Measurements from ENCODE around the gene PDXP.

The PDXP gene

DNA sequence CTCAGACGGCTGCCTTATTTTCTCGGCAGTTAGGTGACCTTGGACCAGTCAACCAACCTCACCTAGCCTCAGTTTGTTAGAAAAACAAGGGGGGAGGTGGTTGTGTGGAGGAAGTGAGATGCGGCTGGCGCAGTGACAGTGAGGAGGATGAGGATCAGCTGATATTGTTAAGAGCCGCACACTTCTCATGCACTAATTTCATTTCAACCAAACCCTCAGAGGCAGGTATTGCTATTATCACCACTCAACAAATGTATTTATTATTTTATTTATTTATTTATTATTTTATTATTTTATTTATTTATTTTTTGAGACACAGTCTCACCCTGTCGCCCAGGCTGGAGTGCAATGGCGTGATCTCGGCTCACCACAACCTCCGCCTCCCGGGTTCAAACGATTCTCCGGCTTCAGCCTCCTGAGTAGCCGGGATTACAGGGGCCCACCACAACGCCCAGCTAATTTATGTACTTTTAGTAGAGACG lies 19.0 kb downstream of the PDXP start:
- WGBS = 74% methylated on average over 12 of the region's 15 CpGs
- Histone ChIP-seq H3K36me3 (ENCODE audit: insufficient read depth, low read length) (no peaks in the 10 kb centered on the region), H3K4me1 (ENCODE audit: insufficient read depth, low read length) (peaks cover 5% of the 10 kb centered on the region), H3K4me3 (ENCODE audit: low read length) (peak overlapping the region; percentile 59), H3K9ac (ENCODE audit: low read depth, low read length) (no peak overlapping the region), H3K9me3 (ENCODE audit: insufficient read depth, low read depth, low read length) (no peaks in the 10 kb centered on the region), H3K27me3 (ENCODE audit: insufficient read depth, low read length) (no peaks in the 10 kb centered on the region), H3K27ac (ENCODE audit: low read depth, low read length) (0 out of 2 replicates have a peak overlapping the region, but pooled peaks have one; percentile 39)

- no peak overlapping the region for H3K4me3 ChIP-seq (ENCODE audit: low read length)
Measured at GRCh38 chr22:37678372-37678771, 19.8 kb downstream of the PDXP start.

DNA sequence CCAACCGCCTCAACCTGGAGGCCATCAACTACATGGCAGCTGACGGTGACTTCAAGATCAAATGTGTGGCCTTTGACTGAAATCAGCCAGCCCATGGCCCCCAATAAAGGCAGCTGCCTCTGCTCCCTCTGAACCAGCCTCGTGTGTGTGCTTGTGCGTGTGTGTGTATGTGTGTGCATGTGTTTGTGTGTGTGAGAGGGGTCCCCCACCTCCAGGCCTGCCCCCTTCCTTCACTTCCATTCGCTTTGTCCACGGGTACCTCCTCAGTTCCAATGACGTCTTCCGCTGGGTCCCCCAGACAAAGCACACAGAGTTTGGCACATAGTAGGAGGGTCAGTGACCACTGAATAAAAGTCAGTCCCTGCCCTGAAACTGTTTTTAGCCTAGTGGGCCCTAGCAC lies 21.1 kb downstream of the PDXP start:
- H3K27ac ChIP-seq (ENCODE audit: low read depth, low read length) = no peak overlapping the region
- no peaks in the 10 kb centered on the region for H3K36me3 ChIP-seq (ENCODE audit: insufficient read depth, low read length)
- no peak overlapping the region for H3K9ac ChIP-seq (ENCODE audit: low read depth, low read length)
- peaks cover 5% of the 10 kb centered on the region for H3K4me1 ChIP-seq (ENCODE audit: insufficient read depth, low read length)
- H3K27me3 ChIP-seq (ENCODE audit: insufficient read depth, low read length) = no peaks in the 10 kb centered on the region
- H3K4me3 ChIP-seq (ENCODE audit: low read length) = no peak overlapping the region
- no peaks in the 10 kb centered on the region for H3K9me3 ChIP-seq (ENCODE audit: insufficient read depth, low read depth, low read length)
- 87% methylated on average over 8 of the region's 8 CpGs for WGBS

More at GRCh38 chr22:37678372-37678771, 19.8 kb downstream of the PDXP start:
- Histone ChIP-seq H3K4me1 (ENCODE audit: insufficient read depth, low read length) (peaks cover 5% of the 10 kb centered on the region), H3K9ac (ENCODE audit: low read depth, low read length) (no peak overlapping the region), H3K27me3 (ENCODE audit: insufficient read depth, low read length) (no peaks in the 10 kb centered on the region), H3K9me3 (ENCODE audit: insufficient read depth, low read depth, low read length) (no peaks in the 10 kb centered on the region), H3K27ac (ENCODE audit: low read depth, low read length) (no peak overlapping the region), H3K36me3 (ENCODE audit: insufficient read depth, low read length) (no peaks in the 10 kb centered on the region)
- WGBS = 80% methylated on average over 18 of the region's 18 CpGs

DNA sequence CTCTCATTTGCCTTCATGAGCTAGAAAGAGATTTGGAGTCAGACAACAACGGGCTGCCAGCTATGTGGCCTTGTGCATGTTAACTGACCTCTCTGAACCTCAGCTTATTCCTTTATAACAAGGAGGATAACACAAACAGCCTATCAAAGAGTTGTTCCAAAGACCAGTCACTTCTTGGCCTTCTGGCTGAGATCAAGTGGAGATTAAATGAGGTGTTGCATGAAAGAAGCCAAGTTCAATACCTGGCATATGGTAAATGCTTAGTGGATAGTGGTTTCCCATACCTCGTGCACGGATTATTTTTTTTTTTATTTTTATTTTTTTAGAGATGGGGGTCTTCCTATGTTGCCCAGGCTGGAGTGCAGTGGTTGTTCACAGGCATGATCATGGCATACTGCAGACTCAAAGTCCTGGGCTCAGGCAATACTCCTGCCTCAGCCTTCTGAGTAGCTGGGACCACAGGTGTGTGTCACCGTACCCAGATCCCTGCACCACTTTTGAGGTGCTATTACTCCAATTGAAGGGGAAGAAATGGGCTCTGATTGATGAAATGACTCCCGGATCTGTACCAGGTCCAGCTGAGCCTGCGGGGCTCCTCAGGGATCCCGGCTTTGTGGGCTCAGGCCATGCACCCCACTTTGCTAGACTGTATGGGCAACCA lies 21.8 kb downstream of the PDXP start:
- no peaks in the 10 kb centered on the region for H3K36me3 ChIP-seq (ENCODE audit: insufficient read depth, low read length)
- H3K4me1 ChIP-seq (ENCODE audit: insufficient read depth, low read length) = no peaks in the 10 kb centered on the region; the same call in 1 of the 2 replicates
- WGBS = 92% methylated on average over 7 of the region's 7 CpGs

DNA sequence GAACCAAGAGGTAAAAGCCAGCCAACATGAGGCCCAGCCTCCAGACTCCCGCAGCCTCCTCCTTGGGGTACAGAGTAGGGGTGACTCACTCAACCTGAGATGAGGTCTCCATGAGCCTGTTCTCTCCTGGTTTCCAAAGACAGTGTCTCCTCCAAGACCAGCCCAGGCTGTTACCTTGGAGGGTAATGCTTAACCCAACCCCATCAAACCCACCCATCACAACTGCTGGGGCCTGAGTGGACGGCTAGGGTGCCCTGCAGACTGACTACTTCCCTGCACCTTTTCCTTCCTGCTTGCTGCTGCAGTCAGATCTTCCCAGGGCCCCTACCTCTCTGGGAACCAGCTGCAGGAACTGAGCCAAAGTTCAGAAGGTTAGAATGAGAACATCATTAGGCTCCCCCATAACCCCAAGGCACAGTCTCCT lies 22.5 kb downstream of the PDXP start:
- H3K9me3 ChIP-seq (ENCODE audit: insufficient read depth, low read depth, low read length) = no peaks in the 10 kb centered on the region
- H3K36me3 ChIP-seq (ENCODE audit: insufficient read depth, low read length) = no peaks in the 10 kb centered on the region
- H3K27ac ChIP-seq (ENCODE audit: low read depth, low read length) = no peak overlapping the region
- no peak overlapping the region for H3K4me3 ChIP-seq (ENCODE audit: low read length)
- no peaks in the 10 kb centered on the region; the same call in 1 of the 2 replicates for H3K4me1 ChIP-seq (ENCODE audit: insufficient read depth, low read length)
- no peak overlapping the region for H3K9ac ChIP-seq (ENCODE audit: low read depth, low read length)
- no peaks in the 10 kb centered on the region for H3K27me3 ChIP-seq (ENCODE audit: insufficient read depth, low read length)
- 92% methylated on average over 2 of the region's 2 CpGs for WGBS

More for the DNA sequence above, 21.8 kb downstream of the PDXP start:
- H3K27me3 ChIP-seq (ENCODE audit: insufficient read depth, low read length) = no peaks in the 10 kb centered on the region
- no peak overlapping the region for H3K4me3 ChIP-seq (ENCODE audit: low read length)
- no peak overlapping the region for H3K27ac ChIP-seq (ENCODE audit: low read depth, low read length)
- no peaks in the 10 kb centered on the region for H3K9me3 ChIP-seq (ENCODE audit: insufficient read depth, low read depth, low read length)
- no peak overlapping the region for H3K9ac ChIP-seq (ENCODE audit: low read depth, low read length)

DNA sequence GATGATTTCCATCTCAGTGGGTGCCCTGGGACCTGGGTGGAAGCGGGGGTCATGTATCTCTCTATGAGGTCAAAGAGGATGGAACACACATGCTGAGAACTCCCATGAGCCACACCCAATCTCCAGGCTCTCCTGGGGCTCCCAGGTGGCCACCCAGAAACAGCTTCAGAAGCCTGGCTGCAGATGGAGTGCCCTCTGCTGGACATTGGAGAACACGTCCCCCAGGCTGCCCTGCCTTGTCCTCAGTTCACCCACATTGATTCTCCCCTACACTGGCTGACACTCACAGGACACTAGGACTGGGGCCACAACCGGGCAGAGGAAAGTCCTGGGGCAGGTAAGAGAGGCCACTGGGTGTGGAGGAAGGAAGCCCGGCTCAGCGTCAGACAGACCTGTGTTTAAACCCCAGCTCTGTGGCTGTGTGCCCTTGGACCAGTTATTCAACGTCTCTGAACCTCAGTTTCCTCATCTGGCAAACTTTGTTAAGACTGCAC lies 23.1 kb downstream of the PDXP start:
- H3K27ac ChIP-seq (ENCODE audit: low read depth, low read length) = no peak overlapping the region
- H3K36me3 ChIP-seq (ENCODE audit: insufficient read depth, low read length) = no peaks in the 10 kb centered on the region
- H3K4me3 ChIP-seq (ENCODE audit: low read length) = no peak overlapping the region
- H3K9ac ChIP-seq (ENCODE audit: low read depth, low read length) = no peak overlapping the region
- WGBS = 40% methylated on average over 6 of the region's 6 CpGs
- no peaks in the 10 kb centered on the region for H3K27me3 ChIP-seq (ENCODE audit: insufficient read depth, low read length)
- no peaks in the 10 kb centered on the region for H3K9me3 ChIP-seq (ENCODE audit: insufficient read depth, low read depth, low read length)
- H3K4me1 ChIP-seq (ENCODE audit: insufficient read depth, low read length) = no peaks in the 10 kb centered on the region; the same call in 1 of the 2 replicates

GRCh38 chr22:37684803-37685615 lies 26.5 kb downstream of the PDXP start:
- 84% methylated on average over 16 of the region's 16 CpGs for WGBS
- H3K27ac ChIP-seq (ENCODE audit: low read depth, low read length) = no peak overlapping the region
- no peaks in the 10 kb centered on the region for H3K4me1 ChIP-seq (ENCODE audit: insufficient read depth, low read length)
- no peak overlapping the region for H3K9ac ChIP-seq (ENCODE audit: low read depth, low read length)
- H3K27me3 ChIP-seq (ENCODE audit: insufficient read depth, low read length) = no peaks in the 10 kb centered on the region
- H3K4me3 ChIP-seq (ENCODE audit: low read length) = no peak overlapping the region
- peaks cover 17% of the 10 kb centered on the region for H3K36me3 ChIP-seq (ENCODE audit: insufficient read depth, low read length)
- no peaks in the 10 kb centered on the region for H3K9me3 ChIP-seq (ENCODE audit: insufficient read depth, low read depth, low read length)

DNA sequence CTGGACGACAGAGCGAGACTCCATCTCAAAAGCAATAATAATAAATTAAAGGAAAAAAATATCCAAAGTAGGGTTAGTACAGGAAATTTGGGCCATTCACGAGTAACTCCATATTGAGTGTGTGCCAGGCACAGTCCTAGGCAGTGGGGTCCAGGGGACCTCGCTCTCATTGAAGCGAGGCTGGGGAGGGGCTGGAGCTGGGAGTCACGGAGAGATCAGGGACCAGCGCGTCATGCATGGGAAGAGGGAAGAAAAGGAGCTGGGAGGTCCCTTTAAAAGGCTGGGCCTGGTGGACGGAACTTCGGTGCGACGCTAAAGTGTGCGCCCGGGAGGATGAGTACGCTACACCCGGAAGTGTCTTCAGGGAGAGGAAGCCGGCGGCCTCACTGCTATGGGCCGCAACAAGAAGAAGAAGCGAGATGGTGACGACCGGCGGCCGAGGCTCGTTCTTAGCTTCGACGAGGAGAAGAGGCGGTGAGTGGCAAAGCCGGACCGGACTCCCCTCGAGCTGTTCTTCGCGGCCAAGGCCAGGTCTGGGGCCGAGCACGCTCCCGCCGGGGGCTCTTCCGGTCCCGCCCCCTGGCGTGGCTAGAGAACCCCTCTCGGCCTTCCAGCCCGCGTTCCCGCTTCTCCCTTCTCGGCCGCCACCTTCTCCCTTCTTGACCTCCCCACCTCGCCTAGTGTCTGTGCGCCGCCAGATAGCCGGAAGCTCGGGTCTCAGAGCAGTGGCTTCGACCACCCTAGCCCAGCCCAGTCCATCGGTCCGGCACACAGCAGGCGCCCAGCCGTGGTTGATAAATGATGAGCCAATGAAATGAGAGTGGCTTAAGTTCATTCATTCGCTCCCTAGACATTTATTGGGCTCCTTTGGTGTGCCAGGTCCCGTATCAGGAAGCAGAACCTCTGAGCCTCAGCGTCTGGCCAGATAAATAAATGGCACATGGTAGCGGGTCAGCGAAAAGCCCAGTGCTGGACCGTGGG lies 27.8 kb downstream of the PDXP start, which contains the start of gene NOL12:
NOL12 (plus strand) TSS at position 342 of the 981 bp plus-strand sequence; CDS start at position 392, 50 bp downstream.
- H3K27me3 ChIP-seq (ENCODE audit: insufficient read depth, low read length) = no peaks in the 10 kb centered on the region
- peak within 1 kb of the TSS; percentile 91 for H3K27ac ChIP-seq (ENCODE audit: low read depth, low read length)
- 2% methylated on average over 60 of the region's 62 CpGs for WGBS
- H3K9me3 ChIP-seq (ENCODE audit: insufficient read depth, low read depth, low read length) = no peaks in the 10 kb centered on the region
- peak within 1 kb of the TSS; percentile 98 for H3K4me3 ChIP-seq (ENCODE audit: low read length)
- no peaks in the 10 kb centered on the region for H3K4me1 ChIP-seq (ENCODE audit: insufficient read depth, low read length)
- peaks cover 29% of the 10 kb centered on the region for H3K36me3 ChIP-seq (ENCODE audit: insufficient read depth, low read length)
- H3K9ac ChIP-seq (ENCODE audit: low read depth, low read length) = peak within 1 kb of the TSS; percentile 92

DNA sequence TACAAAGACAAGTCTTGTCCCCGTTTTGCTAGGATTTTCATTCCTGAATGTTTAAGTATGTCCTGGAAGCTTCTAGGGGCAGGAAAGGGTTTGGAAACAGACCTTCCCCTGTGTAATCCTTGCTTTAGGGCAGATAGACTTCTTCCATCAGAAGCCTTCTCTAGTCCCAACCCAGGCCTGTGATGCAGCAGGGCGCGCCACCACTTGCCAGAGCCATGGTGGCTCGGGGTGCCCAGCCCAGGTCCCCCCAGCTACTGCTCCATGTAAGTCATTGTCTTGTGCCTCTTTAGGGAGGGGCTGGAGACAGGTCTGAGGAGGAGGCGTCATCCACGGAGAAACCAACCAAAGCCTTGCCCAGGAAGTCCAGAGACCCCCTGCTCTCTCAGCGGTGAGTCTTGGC lies 31.9 kb downstream of the PDXP start:
- H3K4me1 ChIP-seq (ENCODE audit: insufficient read depth, low read length) = no peaks in the 10 kb centered on the region
- H3K27ac ChIP-seq (ENCODE audit: low read depth, low read length) = no peak overlapping the region
- H3K9me3 ChIP-seq (ENCODE audit: insufficient read depth, low read depth, low read length) = no peaks in the 10 kb centered on the region
- WGBS = 94% methylated on average over 7 of the region's 7 CpGs
- no peak overlapping the region for H3K9ac ChIP-seq (ENCODE audit: low read depth, low read length)
- no peak overlapping the region for H3K4me3 ChIP-seq (ENCODE audit: low read length)
- no peaks in the 10 kb centered on the region for H3K27me3 ChIP-seq (ENCODE audit: insufficient read depth, low read length)
- H3K36me3 ChIP-seq (ENCODE audit: insufficient read depth, low read length) = peaks cover 49% of the 10 kb centered on the region

GRCh38 chr22:37690901-37691504 lies 32.5 kb downstream of the PDXP start:
- Histone ChIP-seq H3K9ac (ENCODE audit: low read depth, low read length) (no peak overlapping the region), H3K4me3 (ENCODE audit: low read length) (no peak overlapping the region), H3K9me3 (ENCODE audit: insufficient read depth, low read depth, low read length) (no peaks in the 10 kb centered on the region), H3K27ac (ENCODE audit: low read depth, low read length) (no peak overlapping the region), H3K36me3 (ENCODE audit: insufficient read depth, low read length) (peaks cover 49% of the 10 kb centered on the region), H3K27me3 (ENCODE audit: insufficient read depth, low read length) (no peaks in the 10 kb centered on the region), H3K4me1 (ENCODE audit: insufficient read depth, low read length) (no peaks in the 10 kb centered on the region)
- 96% methylated on average over 18 of the region's 18 CpGs for WGBS

Data from HUES64 (cell line).